NOMO-1 (cell line): ENCODE measurements around the gene RNASEH2B.

Source experiments
- DNase-seq, 2 experiments: peaks; one replicate each; lab custom pipeline; 2025; ENCODE audit not compliant: unreplicated experiment in 2 of 2; lab: John Stamatoyannopoulos, UW

Gene RNASEH2B

GRCh38 chr13:50934735-50935435 is 25.3 kb downstream of the RNASEH2B start:
- no peak for DNase-seq

GRCh38 chr13:50936679-50937078 is 27.1 kb downstream of the RNASEH2B start:
- DNase-seq = peak in 1 of 2 experiments; percentile 52

GRCh38 chr13:50940509-50940908 is 30.9 kb downstream of the RNASEH2B start:
- no peak for DNase-seq

GRCh38 chr13:50941146-50941545 is 31.6 kb downstream of the RNASEH2B start:
- no peak for DNase-seq

- DNase-seq = no peak
Observed at GRCh38 chr13:50942630-50943311, 33.2 kb downstream of the RNASEH2B start.

DNA sequence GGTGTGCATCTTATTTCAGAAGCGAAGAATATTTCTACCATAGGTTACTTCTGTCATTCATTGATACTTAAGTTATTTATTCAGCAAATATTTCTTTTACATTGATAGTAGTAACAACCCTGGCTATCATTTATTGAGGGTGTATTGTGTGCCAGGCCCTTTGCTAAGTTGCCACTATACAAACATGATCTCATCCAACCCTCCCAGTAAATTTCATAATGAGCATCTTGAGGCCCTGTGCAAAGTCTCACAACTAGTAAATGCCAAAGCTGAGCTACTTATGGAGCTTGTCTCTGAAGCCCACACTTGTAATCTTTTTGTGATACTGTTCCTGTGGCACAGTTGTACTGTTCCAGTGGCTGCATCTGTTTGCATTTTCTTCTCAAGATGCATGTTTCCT is 36.1 kb downstream of the RNASEH2B start:
- DNase-seq = no peak

- DNase-seq = no peak
Observed at GRCh38 chr13:50948601-50949000, 39.0 kb downstream of the RNASEH2B start.

GRCh38 chr13:50950849-50951248 is 41.3 kb downstream of the RNASEH2B start:
- DNase-seq = no peak

DNA sequence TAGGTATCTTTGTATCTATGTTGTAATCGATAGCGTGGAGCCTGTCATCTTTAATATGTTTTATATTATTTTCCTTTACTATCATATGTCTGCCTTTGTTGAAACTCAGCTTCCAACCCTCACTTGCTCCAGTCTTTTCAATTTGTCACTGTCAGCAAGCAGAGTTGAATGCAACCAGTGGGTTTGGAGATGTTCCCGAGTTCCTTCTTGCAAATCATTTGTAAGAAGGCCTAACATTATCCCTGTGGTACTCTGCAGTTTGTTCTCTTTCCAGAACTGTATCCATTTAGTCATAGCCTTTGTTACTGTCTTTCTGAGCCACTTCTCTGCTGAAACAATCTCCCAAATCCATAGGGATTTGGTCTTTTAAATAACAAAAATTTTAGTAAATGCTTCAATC is 41.8 kb downstream of the RNASEH2B start:
- no peak for DNase-seq

GRCh38 chr13:50955241-50955640 is 45.6 kb downstream of the RNASEH2B start:
- no peak for DNase-seq

DNA sequence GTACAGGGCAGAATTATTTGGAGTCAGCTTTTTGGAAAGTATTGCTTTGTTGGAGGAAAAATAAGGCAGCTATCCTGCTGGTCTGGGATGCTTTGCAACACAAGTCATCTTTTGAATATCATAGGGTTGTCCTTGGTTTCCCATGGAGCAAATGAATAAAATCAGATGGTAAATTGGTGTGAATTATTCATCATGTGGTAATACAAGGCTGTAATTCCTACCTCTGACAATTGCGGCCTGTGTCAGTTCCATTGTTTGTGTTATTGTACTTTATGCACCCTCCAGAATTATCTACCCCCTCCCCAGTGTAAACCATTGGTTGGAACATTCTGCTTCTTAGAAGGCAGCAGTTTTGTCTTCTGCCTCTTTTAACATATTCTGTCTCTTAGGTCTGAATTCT is 46.2 kb downstream of the RNASEH2B start:
- no peak for DNase-seq

DNA sequence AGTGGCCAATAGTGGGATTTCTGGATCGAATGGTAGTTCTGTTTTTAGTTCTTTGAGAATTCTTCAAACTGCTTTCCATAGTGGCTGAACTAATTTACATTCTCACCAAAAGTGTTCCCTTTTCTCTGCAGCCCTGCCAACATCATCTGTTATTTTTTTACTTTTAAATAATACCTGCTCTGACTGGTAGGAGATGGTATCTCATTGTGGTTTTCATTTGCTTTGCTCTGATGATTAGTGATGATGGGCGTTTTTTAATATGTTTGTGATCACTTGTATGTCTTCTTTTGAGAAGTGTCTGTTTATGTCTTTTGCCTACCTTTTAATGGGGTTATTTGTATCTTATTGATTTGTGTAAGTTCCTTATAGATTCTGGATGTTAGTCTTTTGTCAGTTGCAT is 48.0 kb downstream of the RNASEH2B start:
- no peak for DNase-seq

DNA sequence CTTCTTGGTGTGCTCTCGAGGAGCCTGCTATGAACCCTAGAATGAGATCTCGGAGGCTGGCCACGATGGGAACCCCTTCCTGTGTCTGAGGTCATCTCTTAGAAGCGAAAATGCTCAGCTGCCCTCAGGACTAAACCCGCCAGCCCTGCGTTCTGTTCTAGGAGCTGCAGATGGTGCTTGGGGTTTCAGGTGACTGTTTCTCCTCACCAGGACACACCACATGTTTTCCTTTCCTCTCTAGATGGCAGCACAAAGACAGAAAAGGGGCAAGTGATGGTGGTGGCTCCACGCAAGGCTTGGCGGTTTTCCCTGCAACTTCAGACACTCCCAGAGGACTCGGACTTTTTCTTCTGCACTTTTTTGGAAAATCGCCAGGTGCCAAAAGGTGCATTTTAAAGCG is 60.1 kb downstream of the RNASEH2B start:
- no peak for DNase-seq

GRCh38 chr13:50970956-50971355 is 61.4 kb downstream of the RNASEH2B start:
- DNase-seq = no peak

DNA sequence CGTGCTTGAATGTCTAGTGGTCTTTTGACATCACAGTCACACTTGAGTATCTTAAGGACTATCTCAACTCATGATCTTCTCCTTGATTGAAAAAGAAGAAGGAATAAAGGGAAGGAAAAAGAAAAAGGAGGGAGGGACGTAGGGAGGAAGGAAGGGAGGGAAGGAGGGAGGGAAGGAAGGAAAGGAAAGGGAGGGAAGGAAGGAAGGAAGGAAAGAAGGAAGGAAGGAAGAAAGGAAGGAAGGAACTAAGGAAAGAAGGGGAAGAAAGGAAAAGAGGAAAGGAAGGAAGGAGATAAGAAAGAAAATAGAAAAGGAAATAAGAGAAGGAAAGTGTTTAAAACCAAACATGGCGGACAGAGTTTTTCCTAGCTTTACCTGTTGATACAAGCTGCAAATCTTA is 64.7 kb downstream of the RNASEH2B start:
- no peak for DNase-seq

GRCh38 chr13:50979187-50979586 is 69.6 kb downstream of the RNASEH2B start:
- DNase-seq = peak in 1 of 2 experiments; percentile 42

GRCh38 chr13:50981686-50982085 is 72.1 kb downstream of the RNASEH2B start:
- DNase-seq = no peak

DNA sequence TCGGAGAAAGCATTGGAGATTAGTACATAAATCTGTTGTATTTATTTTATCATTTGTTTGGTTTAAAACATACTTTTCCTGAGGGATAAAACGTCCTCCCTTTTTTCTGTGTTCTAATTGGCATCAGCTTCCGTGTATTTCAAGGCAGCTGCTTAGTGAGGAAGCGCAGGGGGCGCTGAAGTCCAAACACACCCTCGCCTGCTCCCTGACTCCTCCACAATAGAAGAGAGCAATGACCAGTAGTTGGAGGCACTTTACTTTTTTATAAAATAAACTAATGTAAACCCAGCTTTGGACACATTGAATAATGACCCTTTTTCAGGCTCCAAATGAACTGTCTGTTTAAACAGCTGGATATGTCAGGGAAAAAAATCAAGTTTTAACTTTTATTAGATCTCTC is 79.9 kb downstream of the RNASEH2B start:
- DNase-seq = no peak

DNA sequence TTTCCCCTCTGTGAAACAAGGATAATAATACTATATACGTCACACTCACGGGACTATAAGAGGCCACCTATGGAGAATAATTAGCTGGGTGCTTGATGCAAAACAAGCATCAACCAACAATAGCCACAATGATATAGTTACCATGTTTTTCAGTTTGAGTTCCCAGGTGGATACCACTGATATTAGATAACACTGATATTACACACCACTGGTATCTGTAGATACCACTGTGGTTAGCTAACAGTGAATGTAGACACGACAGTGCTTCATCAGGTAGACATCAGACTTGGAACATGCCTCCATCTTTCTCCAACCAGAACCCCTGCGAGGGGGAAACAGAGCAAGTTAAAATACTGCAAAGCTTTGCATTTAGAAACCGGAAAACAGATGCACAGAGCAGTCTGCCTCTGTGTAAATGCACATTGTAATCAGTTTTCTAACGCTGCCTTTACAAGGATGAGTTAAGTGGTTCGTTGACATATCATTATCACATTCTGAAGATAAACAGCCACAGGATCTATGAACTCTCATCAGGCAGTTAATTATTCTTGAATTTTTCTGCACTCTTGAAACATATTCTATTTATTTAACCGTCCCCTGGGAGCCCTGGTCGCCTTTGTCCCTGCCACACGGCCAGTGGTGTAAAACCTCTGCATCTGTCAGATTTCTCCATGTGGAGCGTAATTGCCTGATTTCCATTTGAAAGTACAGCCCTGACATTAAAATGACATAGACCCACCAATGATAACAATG is 80.7 kb downstream of the RNASEH2B start:
- DNase-seq = no peak

DNA sequence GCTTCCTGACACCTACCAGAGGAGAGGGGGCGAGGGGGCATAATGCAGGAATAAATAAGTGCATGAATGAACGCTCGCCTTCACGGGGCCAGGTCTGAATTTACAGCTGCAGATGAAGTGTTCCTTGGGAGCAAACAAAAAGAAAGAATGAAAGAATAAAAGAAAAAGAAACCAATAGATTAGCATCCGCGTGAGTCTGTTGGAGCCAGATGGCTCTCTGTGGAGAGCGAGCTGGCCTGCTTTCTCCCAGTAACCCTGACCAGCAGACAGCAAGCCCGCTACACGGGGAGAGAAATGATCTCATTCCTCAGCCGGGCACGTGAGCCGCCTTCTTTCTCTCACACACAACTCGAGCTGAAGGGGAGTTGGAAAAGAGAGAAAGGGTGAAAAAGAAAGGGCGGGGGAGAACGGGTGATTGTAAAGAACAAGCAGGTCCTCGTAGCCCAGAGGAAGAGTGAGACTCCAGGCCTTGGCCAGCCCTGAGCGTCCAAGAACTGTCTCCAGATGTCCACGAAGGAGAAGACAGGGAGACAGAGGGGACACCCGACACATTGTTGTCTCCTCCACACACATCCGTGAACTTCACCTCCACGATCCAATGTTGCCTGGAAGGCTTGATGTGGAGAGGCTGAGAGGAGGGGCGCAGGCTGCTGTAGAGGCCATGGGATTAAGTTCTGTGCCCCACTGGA is 81.4 kb downstream of the RNASEH2B start:
- no peak for DNase-seq
